Endothelial cell (in vitro differentiated cells): ENCODE measurements around the gene HLA-DOA. TPM values are rescaled to one million over a fixed set of nuclear protein-coding genes. Genes with fewer than 3 reads are reported as not detected.

Experiments
- DNase-seq: peaks from one replicate; pipeline ENCODE4 v3.0.0; 2021; ENCODE audit warnings: low spot score
- H3K27ac Mint-ChIP-seq: one replicate; pipeline ENCODE4 v1.8.0; 2021; ENCODE audit warnings: mixed read lengths, inconsistent platforms; ENCODE audit not compliant: unreplicated experiment
- H3K27me3 Mint-ChIP-seq: one replicate; pipeline ENCODE4 v1.8.0; 2021; ENCODE audit warnings: mild to moderate bottlenecking, moderate library complexity, mixed read lengths, inconsistent platforms; ENCODE audit not compliant: unreplicated experiment
- H3K36me3 Mint-ChIP-seq: one replicate; pipeline ENCODE4 v1.8.0; 2021; ENCODE audit warnings: mild to moderate bottlenecking, low read depth, mixed read lengths, inconsistent platforms; ENCODE audit not compliant: unreplicated experiment
- H3K4me1 Mint-ChIP-seq: one replicate; pipeline ENCODE4 v1.8.0; 2021; ENCODE audit warnings: mild to moderate bottlenecking, mixed read lengths, inconsistent platforms; ENCODE audit not compliant: unreplicated experiment
- H3K4me3 Mint-ChIP-seq: one replicate; pipeline ENCODE4 v1.8.0; 2021; ENCODE audit warnings: mild to moderate bottlenecking, mixed read lengths, inconsistent platforms; ENCODE audit not compliant: unreplicated experiment
- H3K9me3 Mint-ChIP-seq: one replicate; pipeline ENCODE4 v1.8.0; 2021; ENCODE audit warnings: mixed read lengths, inconsistent platforms; ENCODE audit not compliant: unreplicated experiment
- total RNA-seq: library from RNA; stranded (reverse); fragmentation: NEBNext Ultra II Directional; extraction: Animal tissue kit (Norgen Biotek cat#: 25700); gene quantifications from one replicate; pipeline ENCODE4 v1.2.1, GENCODE V29; 2021; ENCODE audit not compliant: unreplicated experiment
- TF ChIP-seq, protein P1 (sequence below): fragments of 200-600 bp; sonication (generic); IDR thresholded peaks from one replicate; pipeline ENCODE4 v1.5.0; 2021; ENCODE audit warnings: antibody characterized with exemption; ENCODE audit not compliant: unreplicated experiment

Gene HLA-DOA
- total RNA-seq, 1 donor from 2014 or later = 7.3 TPM

DNA sequence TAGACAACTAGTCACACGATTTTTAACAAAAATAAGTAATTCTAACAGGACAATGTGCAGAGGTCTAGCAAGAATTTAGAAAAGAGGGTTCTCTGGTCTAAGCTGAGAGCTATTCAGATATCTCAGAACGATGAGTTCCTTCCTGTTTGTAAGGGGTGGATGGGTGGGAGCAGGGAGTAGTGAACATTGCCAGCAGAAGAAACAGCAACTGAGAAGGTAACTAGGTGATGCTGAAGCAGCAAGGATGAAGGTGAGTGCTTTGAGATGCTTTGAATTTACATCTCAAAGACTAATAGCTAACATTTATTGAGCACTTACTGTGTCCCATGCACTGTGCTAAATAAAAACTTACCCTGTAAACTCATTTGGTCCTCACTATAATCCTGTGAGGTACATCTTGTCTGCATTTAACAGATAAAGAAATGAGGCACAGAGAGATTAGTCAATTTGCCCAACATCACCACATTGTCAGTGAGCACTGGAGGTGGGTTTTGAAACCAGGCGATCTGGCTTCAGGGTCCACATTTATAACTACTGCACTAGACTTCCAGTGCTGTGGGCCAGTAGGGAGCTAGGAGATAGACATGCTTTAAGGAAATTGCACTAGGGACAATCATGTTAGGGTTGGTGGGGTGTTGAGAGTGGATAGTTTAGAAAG lies 25.3 kb downstream of the HLA-DOA start:
- Mint-ChIP-seq H3K4me1 (peaks cover 6% of the 10 kb centered on the region), H3K27me3 (peaks cover 2% of the 10 kb centered on the region), H3K4me3 (no peak overlapping the region), H3K36me3 (peaks cover 22% of the 10 kb centered on the region), H3K27ac (peak overlapping the region; percentile 43), H3K9me3 (no peaks in the 10 kb centered on the region)
- TF ChIP-seq, protein P1, sequence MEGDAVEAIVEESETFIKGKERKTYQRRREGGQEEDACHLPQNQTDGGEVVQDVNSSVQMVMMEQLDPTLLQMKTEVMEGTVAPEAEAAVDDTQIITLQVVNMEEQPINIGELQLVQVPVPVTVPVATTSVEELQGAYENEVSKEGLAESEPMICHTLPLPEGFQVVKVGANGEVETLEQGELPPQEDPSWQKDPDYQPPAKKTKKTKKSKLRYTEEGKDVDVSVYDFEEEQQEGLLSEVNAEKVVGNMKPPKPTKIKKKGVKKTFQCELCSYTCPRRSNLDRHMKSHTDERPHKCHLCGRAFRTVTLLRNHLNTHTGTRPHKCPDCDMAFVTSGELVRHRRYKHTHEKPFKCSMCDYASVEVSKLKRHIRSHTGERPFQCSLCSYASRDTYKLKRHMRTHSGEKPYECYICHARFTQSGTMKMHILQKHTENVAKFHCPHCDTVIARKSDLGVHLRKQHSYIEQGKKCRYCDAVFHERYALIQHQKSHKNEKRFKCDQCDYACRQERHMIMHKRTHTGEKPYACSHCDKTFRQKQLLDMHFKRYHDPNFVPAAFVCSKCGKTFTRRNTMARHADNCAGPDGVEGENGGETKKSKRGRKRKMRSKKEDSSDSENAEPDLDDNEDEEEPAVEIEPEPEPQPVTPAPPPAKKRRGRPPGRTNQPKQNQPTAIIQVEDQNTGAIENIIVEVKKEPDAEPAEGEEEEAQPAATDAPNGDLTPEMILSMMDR = no peak
- DNase-seq = no peak

DNA sequence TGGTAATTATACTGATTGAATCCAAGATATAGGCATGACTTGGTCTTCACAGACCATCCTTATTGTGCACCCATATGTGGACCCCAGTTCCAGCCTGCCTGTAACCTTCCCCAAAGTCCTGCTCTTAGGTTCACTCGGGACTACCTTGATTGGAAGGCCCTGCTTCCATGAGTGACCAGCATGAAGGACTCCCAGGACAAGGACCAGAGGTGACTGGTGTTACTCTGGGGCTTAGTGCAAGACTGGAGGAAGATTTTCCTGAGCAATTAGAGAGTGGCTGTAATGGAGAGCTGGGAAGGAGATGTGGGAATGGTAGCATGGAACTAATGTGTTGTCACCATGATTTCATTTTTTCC lies 25.9 kb downstream of the HLA-DOA start:
- TF ChIP-seq, protein P1 = no peak
- DNase-seq = no peak

DNA sequence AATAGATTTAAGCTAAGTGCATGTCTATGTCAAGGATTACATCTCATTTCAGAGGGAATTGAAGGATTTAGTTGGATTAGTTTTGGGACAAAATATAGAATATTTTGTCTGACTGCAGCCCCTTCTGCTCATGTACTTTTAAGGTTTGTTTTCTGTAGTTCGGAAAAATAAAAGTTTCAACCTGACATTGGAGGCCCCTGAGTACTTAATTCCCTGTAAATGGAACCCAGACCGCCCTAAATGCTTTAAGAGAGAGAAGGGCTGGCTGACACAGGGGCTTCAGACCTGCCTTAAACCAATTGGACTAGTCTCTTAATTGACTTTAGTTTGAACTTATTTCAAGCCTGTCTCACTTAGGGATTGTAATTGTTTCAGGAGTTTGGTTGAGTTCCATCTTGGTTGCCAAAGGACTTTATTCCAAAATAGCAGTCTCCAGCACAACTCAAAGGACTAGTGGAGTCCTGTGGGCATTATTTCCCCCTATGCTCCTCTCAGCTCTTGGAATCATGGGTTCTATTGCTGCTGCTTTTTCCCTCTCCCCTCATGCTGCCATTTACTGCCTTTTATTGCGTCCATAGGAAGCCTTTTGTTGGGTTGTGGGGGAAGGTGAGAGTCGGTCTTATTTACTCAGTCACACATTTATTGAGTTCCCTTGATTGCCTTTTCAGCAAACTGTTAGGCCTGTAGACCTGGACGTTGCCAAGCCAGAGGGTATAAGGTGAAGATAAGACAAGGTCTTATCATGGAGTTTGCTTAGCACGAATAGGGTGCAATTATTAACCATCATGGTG lies 26.5 kb downstream of the HLA-DOA start:
- H3K27ac Mint-ChIP-seq = no peak overlapping the region
- no peaks in the 10 kb centered on the region for H3K9me3 Mint-ChIP-seq
- DNase-seq = no peak
- H3K4me3 Mint-ChIP-seq = no peak overlapping the region
- peaks cover 6% of the 10 kb centered on the region for H3K4me1 Mint-ChIP-seq
- TF ChIP-seq, protein P1 = no peak
- peaks cover 34% of the 10 kb centered on the region for H3K36me3 Mint-ChIP-seq
- H3K27me3 Mint-ChIP-seq = peaks cover 2% of the 10 kb centered on the region

More for the DNA sequence above, 25.9 kb downstream of the HLA-DOA start:
- Mint-ChIP-seq H3K27me3 (peaks cover 2% of the 10 kb centered on the region), H3K4me3 (no peak overlapping the region), H3K36me3 (peaks cover 28% of the 10 kb centered on the region), H3K9me3 (no peaks in the 10 kb centered on the region), H3K27ac (peak overlapping the region; percentile 43), H3K4me1 (peaks cover 6% of the 10 kb centered on the region)

DNA sequence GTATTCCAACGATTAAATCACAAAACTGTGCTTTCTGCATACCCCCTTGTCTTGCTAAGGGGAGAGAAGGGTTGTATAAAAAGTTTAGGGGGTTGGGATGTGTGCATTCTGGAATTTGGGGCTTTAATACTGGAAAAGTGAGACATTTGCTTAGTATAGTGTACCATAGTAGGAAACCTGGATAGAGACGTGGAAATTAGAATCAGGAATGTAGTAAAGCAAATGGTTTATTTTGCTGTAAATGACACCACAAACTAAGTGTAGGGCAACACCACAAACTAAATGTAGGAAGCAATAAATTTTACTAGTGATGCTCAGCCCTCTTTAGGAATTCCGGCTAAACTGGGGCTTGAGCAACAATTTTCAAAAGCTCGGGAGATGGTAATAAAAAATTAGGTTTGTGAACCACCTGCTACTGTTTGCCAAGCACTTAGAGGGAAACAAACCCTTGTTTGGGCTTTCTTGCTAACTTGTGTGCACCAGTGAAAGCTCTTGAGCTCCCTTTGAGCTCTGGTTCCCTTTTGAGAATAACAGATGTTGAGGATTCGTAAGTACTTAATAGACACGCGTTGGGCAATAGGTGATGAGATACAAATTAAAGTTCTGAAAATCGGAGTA lies 27.2 kb downstream of the HLA-DOA start:
- no peak overlapping the region for H3K27ac Mint-ChIP-seq
- H3K4me1 Mint-ChIP-seq = peaks cover 11% of the 10 kb centered on the region
- H3K27me3 Mint-ChIP-seq = peaks cover 2% of the 10 kb centered on the region
- no peak overlapping the region for H3K4me3 Mint-ChIP-seq
- H3K9me3 Mint-ChIP-seq = no peaks in the 10 kb centered on the region
- TF ChIP-seq, protein P1 = no peak
- H3K36me3 Mint-ChIP-seq = peaks cover 41% of the 10 kb centered on the region
- DNase-seq = no peak
